ENCODE data around the gene MRPS27.

- TF ChIP-seq POLR2A (IDR thresholded peaks at IDR 0.05; ENCODE audit: low read length) (no peak), GATA1 (IDR thresholded peaks at IDR 0.05; ENCODE audit: low read depth, low read length) (no peak)
These were observed 140.1 kb downstream of the MRPS27 start for GRCh38 chr5:72179816-72180440.
